A172 (cell line): ENCODE data around the gene BMI1. TPM values are rescaled to one million over a fixed set of nuclear protein-coding genes. Genes with fewer than 3 reads are reported as not detected.

Source experiments
- DNase-seq: peaks from one replicate; pipeline ENCODE4 v3.0.0-alpha.2; 2015; ENCODE audit warnings: low spot score
- total RNA-seq: library from RNA; depleted of rRNA; stranded (reverse); fragments of >200 nt; shearing (Covaris generic); gene quantifications from 2 replicates; pipeline ENCODE4 v1.2.3, GENCODE V29; 2014

BMI1 gene
- total RNA-seq, 1 experiment from 2014 or later, result 120 TPM

- DNase-seq, result peak; percentile 36
Observed at GRCh38 chr10:22319980-22320558, 830 bp upstream of the BMI1 start.

GRCh38 chr10:22321156-22321923, 441 bp downstream of the BMI1 start:
- DNase-seq, result peak; percentile 52

- DNase-seq, result peak; percentile 16
Observed at GRCh38 chr10:22321924-22322640, 1.2 kb downstream of the BMI1 start.

- DNase-seq, result no peak
Observed at GRCh38 chr10:22322641-22323160, 1.8 kb downstream of the BMI1 start.

- DNase-seq, result no peak
Observed at GRCh38 chr10:22323538-22324305, 2.8 kb downstream of the BMI1 start.

GRCh38 chr10:22324413-22324812, 3.5 kb downstream of the BMI1 start:
- DNase-seq, result no peak

- DNase-seq, result no peak
Observed at GRCh38 chr10:22324893-22325271, 4.0 kb downstream of the BMI1 start.

- DNase-seq, result peak; percentile 40
Observed at GRCh38 chr10:22325272-22326144, 4.6 kb downstream of the BMI1 start.

- DNase-seq, result peak; percentile 21
Observed at GRCh38 chr10:22326145-22326702, 5.3 kb downstream of the BMI1 start.

- DNase-seq, result no peak
Observed at GRCh38 chr10:22329150-22329549, 8.3 kb downstream of the BMI1 start.

GRCh38 chr10:22332116-22332692, 11.3 kb downstream of the BMI1 start:
- no peak for DNase-seq

GRCh38 chr10:22333167-22333974, 12.5 kb downstream of the BMI1 start:
- DNase-seq, result no peak

GRCh38 chr10:22333975-22334282, 13.0 kb downstream of the BMI1 start:
- DNase-seq, result no peak

- DNase-seq, result no peak
Observed at GRCh38 chr10:22334414-22335172, 13.7 kb downstream of the BMI1 start.

GRCh38 chr10:22335173-22335933, 14.5 kb downstream of the BMI1 start:
- no peak for DNase-seq

GRCh38 chr10:22338185-22338900, 17.4 kb downstream of the BMI1 start:
- DNase-seq, result no peak

GRCh38 chr10:22338931-22339330, 18.0 kb downstream of the BMI1 start:
- no peak for DNase-seq
